ENCODE measurements around the gene ADCK1. TPM values are rescaled to one million over a fixed set of nuclear protein-coding genes. Genes with fewer than 3 reads are reported as not detected.
A peak's percentile ranks its signal among the peaks of the same experiment; 100 is the strongest.

The ADCK1 gene
- total RNA-seq, 2 donors from 2014 or later = 2.6 to 26.4 TPM

GRCh38 chr14:77872152-77872551 is 72.2 kb downstream of the ADCK1 start:
- Histone ChIP-seq H3K27me3 (no peaks in the 10 kb centered on the region), H3K9me3 (no peaks in the 10 kb centered on the region), H3K36me3 (replicated peaks in 1 of 2; ENCODE audit: insufficient read depth in 1 of 2, low read depth in 2 of 2) (no peaks in the 10 kb centered on the region), H3K4me3 (no peak overlapping the region), H3K27ac (no peak overlapping the region), H3K4me1 (peaks cover 15% of the 10 kb centered on the region)
- intact Hi-C loops (cut with DNase I) = no loop called here
- TF ChIP-seq POLR2A (IDR thresholded peaks at IDR 0.05) = no peak
- TF ChIP-seq, protein P1, sequence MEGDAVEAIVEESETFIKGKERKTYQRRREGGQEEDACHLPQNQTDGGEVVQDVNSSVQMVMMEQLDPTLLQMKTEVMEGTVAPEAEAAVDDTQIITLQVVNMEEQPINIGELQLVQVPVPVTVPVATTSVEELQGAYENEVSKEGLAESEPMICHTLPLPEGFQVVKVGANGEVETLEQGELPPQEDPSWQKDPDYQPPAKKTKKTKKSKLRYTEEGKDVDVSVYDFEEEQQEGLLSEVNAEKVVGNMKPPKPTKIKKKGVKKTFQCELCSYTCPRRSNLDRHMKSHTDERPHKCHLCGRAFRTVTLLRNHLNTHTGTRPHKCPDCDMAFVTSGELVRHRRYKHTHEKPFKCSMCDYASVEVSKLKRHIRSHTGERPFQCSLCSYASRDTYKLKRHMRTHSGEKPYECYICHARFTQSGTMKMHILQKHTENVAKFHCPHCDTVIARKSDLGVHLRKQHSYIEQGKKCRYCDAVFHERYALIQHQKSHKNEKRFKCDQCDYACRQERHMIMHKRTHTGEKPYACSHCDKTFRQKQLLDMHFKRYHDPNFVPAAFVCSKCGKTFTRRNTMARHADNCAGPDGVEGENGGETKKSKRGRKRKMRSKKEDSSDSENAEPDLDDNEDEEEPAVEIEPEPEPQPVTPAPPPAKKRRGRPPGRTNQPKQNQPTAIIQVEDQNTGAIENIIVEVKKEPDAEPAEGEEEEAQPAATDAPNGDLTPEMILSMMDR (IDR thresholded peaks at IDR 0.05) = no peak
- no peak for ATAC-seq
- DNase-seq = no peak
- WGBS, 2 donors = 89 to 93% methylated on average over 7 to 8 of the region's 8 CpGs

DNA sequence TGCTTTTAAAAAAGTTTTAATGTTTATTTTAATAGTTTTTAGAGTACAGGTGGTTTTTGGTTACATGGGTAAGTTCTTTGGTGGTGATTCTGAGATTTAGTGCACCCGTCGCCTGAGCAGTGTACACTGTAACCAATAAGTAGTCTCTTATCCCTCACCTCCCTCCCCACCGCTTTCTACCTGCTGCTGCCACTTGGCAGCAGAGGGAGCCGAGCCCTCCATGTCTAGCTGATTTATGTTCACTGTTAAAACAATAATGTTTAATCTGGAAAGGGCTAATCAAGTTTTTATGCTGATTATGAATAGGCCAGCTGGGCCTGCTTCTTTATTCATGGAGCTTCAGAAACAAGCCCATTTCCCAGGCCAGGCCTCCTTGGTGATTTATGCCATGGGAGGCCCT is 73.1 kb downstream of the ADCK1 start:
- Histone ChIP-seq H3K4me3 (no peak overlapping the region), H3K9me3 (no peaks in the 10 kb centered on the region), H3K27ac (peak overlapping the region in 2 of 4 donors; percentile 4 to 31), H3K36me3 (replicated peaks in 1 of 2; ENCODE audit: insufficient read depth in 1 of 2, low read depth in 2 of 2) (no peaks in the 10 kb centered on the region), H3K4me1 (peaks cover 15% of the 10 kb centered on the region), H3K27me3 (no peaks in the 10 kb centered on the region)
- intact Hi-C loops (cut with DNase I) = no loop called here
- no peak for TF ChIP-seq POLR2A (IDR thresholded peaks at IDR 0.05)
- TF ChIP-seq, protein P1 (IDR thresholded peaks at IDR 0.05) = no peak
- DNase-seq (peak; percentile 44 to 79 (median 67)), ATAC-seq (peak; percentile 70)
- WGBS, 2 donors = 18 to 24% methylated on average over 4 of the region's 4 CpGs

DNA sequence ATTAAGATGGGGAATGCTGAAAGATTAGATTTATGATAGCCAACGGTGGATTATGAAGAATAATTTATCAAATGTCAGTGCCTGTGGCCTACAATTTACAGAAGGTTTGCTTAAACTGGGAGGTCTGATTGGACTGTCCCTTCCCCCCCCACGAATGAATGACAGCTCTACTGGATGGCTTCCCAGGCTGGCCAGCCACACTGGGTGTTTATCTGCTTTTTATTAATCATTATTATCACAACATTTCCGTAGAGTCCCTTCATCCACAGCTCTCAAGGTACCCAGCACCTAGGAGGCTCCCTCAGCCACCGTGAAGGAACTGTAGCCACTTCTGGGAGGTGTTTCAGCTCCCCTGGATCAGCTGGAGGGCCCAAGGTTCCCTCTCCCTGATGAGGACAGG is 78.9 kb downstream of the ADCK1 start:
- ATAC-seq = no peak
- Histone ChIP-seq H3K4me1 (peaks cover 24% of the 10 kb centered on the region), H3K27ac (peak overlapping the region in 1 of 4 donors; percentile 1), H3K9me3 (no peaks in the 10 kb centered on the region), H3K4me3 (no peak overlapping the region), H3K27me3 (no peaks in the 10 kb centered on the region), H3K36me3 (replicated peaks in 1 of 2; ENCODE audit: insufficient read depth in 1 of 2, low read depth in 2 of 2) (no peaks in the 10 kb centered on the region)
- WGBS, 2 donors = 15 to 45% methylated on average over 4 of the region's 4 CpGs
- TF ChIP-seq POLR2A (IDR thresholded peaks at IDR 0.05) = no peak
- TF ChIP-seq, protein P1 (IDR thresholded peaks at IDR 0.05) = no peak
- intact Hi-C loops (cut with DNase I) = no loop called here
- DNase-seq = peak in 1 of 4 donors; percentile 31

GRCh38 chr14:77880056-77880455 is 80.1 kb downstream of the ADCK1 start:
- H3K36me3 ChIP-seq (replicated peaks in 1 of 2; ENCODE audit: insufficient read depth in 1 of 2, low read depth in 2 of 2) = no peaks in the 10 kb centered on the region
- TF ChIP-seq, protein P1 (IDR thresholded peaks at IDR 0.05) = no peak
- no peak for TF ChIP-seq POLR2A (IDR thresholded peaks at IDR 0.05)
- no peaks in the 10 kb centered on the region for H3K9me3 ChIP-seq
- H3K27me3 ChIP-seq = no peaks in the 10 kb centered on the region
- DNase-seq = peak in 2 of 4 donors; percentile 27 to 30
- no peak overlapping the region for H3K27ac ChIP-seq
- no peak overlapping the region for H3K4me3 ChIP-seq
- intact Hi-C loops (cut with DNase I) = no loop called here
- peaks cover 22% of the 10 kb centered on the region for H3K4me1 ChIP-seq
- 84 to 95% methylated on average over 3 to 5 of the region's 5 CpGs for WGBS, 2 donors
- ATAC-seq = no peak

- ATAC-seq (no peak), DNase-seq (peak; percentile 19 to 54 (median 48))
- H3K9me3 ChIP-seq = no peaks in the 10 kb centered on the region
- intact Hi-C loops (cut with DNase I) = no loop called here
- WGBS, 2 donors = 72% methylated on average over 5 of the region's 5 CpGs; no CpG with 5 or more reads in 1 of the 2 donors
- H3K4me1 ChIP-seq = peaks cover 22% of the 10 kb centered on the region
- H3K4me3 ChIP-seq = no peak overlapping the region
- H3K27ac ChIP-seq = no peak overlapping the region
- H3K36me3 ChIP-seq (replicated peaks in 1 of 2; ENCODE audit: insufficient read depth in 1 of 2, low read depth in 2 of 2) = no peaks in the 10 kb centered on the region
- H3K27me3 ChIP-seq = no peaks in the 10 kb centered on the region
- no peak for TF ChIP-seq POLR2A (IDR thresholded peaks at IDR 0.05)
- TF ChIP-seq, protein P1 (IDR thresholded peaks at IDR 0.05) = no peak
Measured at GRCh38 chr14:77882098-77882497, 82.2 kb downstream of the ADCK1 start.
